ENCODE measurements around the gene CAMKV. TPM values are rescaled to one million over a fixed set of nuclear protein-coding genes. Genes with fewer than 3 reads are reported as not detected.
"Not testable (repeated sequence)": the region's sequence is repeated elsewhere in the genome, so short reads cannot be mapped to it uniquely, and the experiment has no call there.

The CAMKV gene, protein sequence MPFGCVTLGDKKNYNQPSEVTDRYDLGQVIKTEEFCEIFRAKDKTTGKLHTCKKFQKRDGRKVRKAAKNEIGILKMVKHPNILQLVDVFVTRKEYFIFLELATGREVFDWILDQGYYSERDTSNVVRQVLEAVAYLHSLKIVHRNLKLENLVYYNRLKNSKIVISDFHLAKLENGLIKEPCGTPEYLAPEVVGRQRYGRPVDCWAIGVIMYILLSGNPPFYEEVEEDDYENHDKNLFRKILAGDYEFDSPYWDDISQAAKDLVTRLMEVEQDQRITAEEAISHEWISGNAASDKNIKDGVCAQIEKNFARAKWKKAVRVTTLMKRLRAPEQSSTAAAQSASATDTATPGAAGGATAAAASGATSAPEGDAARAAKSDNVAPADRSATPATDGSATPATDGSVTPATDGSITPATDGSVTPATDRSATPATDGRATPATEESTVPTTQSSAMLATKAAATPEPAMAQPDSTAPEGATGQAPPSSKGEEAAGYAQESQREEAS
- total RNA-seq = not detected in 2 replicates

- no peak for DNase-seq (ENCODE audit: low read depth)
- H3K4me3 ChIP-seq (ENCODE audit: low read depth, low read length) = peak within 1 kb of the TSS; percentile 6
- no peak for TF ChIP-seq CTCF (conservative IDR thresholded peaks at IDR 0.05; ENCODE audit: low read depth, low read length)
These were observed at the start of gene CAMKV for GRCh38 chr3:49869525-49870126. Gene CAMKV (minus strand): TSS chr3:49869906. CDS start chr3:49862388, 7,518 bp downstream.

DNA sequence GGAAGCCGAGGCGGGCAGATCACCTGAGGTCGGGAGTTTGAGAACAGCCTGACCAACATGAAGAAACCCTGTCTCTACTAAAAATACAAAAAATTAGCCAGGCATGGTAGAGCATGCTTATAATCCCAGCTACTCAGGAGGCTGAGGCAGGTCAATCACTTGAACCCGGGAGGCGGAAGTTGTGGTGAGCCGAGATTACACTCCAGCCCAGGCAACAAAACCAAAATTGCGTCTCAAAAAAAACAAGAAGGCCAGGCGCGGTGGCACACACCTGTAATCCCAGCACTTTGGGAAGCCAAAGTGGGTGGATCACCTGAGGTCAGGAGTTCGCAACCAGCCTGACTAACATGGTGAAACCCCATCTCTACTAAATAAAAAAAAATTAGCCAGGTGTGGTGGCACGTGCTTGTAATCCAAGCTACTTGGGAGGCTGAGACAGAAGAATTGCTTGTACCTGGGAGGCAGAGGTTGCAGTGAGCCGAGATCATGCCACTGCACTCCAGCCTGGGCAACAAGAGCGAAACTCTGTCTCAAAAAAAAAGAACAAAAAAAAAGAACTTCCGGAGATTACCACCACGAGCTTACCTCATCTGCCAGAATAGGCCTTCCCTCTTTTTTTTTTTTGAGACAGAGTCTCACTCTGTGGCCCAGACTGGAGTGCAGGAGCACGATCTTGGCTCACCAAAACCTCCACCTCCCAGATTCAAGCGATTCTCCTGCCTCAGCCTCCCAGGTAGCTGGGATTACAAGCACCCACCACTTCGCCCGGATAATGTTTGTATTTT is 48.3 kb upstream of the CAMKV start:
- not testable (repeated sequence) for H3K4me3 ChIP-seq (ENCODE audit: low read depth, low read length); DNase-seq (ENCODE audit: low read depth)

DNA sequence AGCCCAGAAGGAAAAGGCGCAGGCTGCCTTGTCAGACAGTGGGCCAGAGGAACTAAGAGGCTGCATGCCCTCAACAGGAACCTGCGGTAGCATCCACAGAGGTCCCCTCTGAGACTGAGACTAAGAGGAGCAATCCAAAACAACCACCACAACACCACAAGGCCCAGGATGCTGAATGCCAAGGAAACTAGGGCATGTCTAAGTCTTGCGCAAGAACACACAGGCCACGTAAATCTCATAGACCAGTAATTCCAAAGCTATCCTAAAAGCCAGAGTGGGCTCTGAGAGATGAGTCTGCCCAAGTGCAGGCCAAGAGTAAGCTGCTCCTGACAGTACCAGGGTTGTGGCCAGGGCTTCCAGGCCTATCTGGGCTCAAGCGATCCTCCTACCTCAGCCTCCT is 47.0 kb upstream of the CAMKV start:
- no peak for DNase-seq (ENCODE audit: low read depth)
- no peak for TF ChIP-seq CTCF (conservative IDR thresholded peaks at IDR 0.05; ENCODE audit: low read depth, low read length)
- no peak overlapping the region for H3K4me3 ChIP-seq (ENCODE audit: low read depth, low read length)

DNA sequence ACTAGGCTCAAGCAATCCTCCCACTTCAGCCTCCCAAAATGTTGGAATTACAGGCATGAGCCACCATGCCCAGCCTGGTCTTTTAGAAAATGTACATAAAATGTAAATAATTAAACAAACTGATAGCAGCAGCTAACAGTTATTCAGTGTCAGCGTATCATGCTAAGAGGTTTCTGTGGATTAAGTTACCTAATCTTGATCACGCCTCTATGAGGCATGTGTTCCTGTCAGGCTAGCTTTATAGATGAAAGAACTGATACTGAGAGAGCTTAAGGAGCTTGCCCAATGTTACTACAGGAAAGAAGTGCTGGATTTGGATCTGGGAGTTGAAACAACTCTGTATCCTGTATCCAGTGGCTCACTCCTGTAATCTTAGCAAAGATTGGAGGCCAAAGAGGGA is 45.2 kb upstream of the CAMKV start:
- no peak for TF ChIP-seq CTCF (conservative IDR thresholded peaks at IDR 0.05; ENCODE audit: low read depth, low read length)
- DNase-seq (ENCODE audit: low read depth) = no peak
- H3K4me3 ChIP-seq (ENCODE audit: low read depth, low read length) = no peak overlapping the region

DNA sequence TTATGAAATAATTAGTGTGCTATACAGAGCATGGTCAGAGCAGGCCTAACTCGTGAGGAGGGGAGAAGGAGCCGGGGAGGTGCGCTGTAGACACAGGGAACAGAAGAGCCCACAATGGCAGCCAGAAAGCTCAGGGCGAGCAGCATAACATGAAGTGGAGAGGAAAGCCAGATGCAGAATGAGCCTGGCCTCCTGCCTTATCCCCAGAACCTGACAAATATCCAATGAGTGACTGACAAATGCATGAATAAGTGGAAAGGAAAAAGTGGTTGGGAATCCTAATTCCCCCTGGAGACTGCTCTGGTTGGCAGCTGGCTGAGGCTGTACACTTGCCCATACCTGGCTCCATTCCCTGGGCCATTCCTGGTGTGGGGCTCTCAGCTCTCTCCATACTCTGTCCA is 43.2 kb upstream of the CAMKV start:
- no peak for DNase-seq (ENCODE audit: low read depth)
- no peak overlapping the region for H3K4me3 ChIP-seq (ENCODE audit: low read depth, low read length)
- TF ChIP-seq CTCF (conservative IDR thresholded peaks at IDR 0.05; ENCODE audit: low read depth, low read length) = no peak

GRCh38 chr3:49911611-49912010 is 41.9 kb upstream of the CAMKV start:
- DNase-seq (ENCODE audit: low read depth) = no peak
- no peak overlapping the region for H3K4me3 ChIP-seq (ENCODE audit: low read depth, low read length)
- TF ChIP-seq CTCF (conservative IDR thresholded peaks at IDR 0.05; ENCODE audit: low read depth, low read length) = no peak

DNA sequence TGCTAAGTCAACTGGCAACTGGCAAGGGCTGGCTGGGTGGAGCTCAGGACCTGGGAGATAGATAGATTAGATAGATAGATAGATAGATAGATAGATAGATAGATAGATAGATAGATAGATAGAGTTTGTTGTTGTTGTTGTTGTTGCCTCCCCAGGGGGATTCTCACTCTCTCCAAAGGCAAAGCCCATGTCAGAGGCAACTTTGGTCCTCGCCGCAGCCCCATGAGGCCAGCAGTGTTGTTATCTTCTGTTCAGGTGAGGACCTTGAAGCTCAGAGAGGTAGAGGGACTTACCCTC is 41.4 kb upstream of the CAMKV start:
- no peak for TF ChIP-seq CTCF (conservative IDR thresholded peaks at IDR 0.05; ENCODE audit: low read depth, low read length)
- DNase-seq (ENCODE audit: low read depth) = no peak
- no peak overlapping the region for H3K4me3 ChIP-seq (ENCODE audit: low read depth, low read length)

Measured in epithelial cell of proximal tubule (primary cell).